Measurements from ENCODE around the gene LRRC66. TPM values are rescaled to one million over a fixed set of nuclear protein-coding genes. Genes with fewer than 3 reads are reported as not detected.
A peak's percentile ranks its signal among the peaks of the same experiment; 100 is the strongest.

LRRC66 gene
- total and polyA plus RNA-seq, 2 of the 13 experiments (the other 11 are each of a cell fraction or from before 2014, with no cell fraction given) = not detected

- no peak overlapping the region for H3K4me3 ChIP-seq (replicated peaks in 1 of 3; ENCODE audit: insufficient read depth in 1 of 3, low read depth in 2 of 3, low read length in 3 of 3)
- H3K9me3 ChIP-seq (ENCODE audit: low read length) = no peaks in the 10 kb centered on the region
- TF ChIP-seq TCF7 (IDR thresholded peaks at IDR 0.05; ENCODE audit: low read depth) = peak; percentile 32; the same call in 1 of the 2 replicates
- no peak for TF ChIP-seq SALL2 (CRISPR knock-in tag; IDR thresholded peaks at IDR 0.05)
- TF ChIP-seq PTBP1 (IDR thresholded peaks at IDR 0.05; ENCODE audit: low read depth, low read length, poor library complexity, severe bottlenecking) = no peak
- peak; percentile 68 for TF ChIP-seq ONECUT2 (CRISPR knock-in tag; IDR thresholded peaks at IDR 0.05)
- no peak for TF ChIP-seq HIVEP1 (CRISPR knock-in tag; IDR thresholded peaks at IDR 0.05)
- TF ChIP-seq NCOA1 (CRISPR knock-in tag; IDR thresholded peaks at IDR 0.05) = no peak
- TF ChIP-seq ZFP1 (CRISPR knock-in tag; IDR thresholded peaks at IDR 0.05) = no peak
- TF ChIP-seq HHEX (CRISPR knock-in tag; IDR thresholded peaks at IDR 0.05) = peak; percentile 65; the same call in 1 of the 2 replicates
- TF ChIP-seq ZNF761 (CRISPR knock-in tag; conservative IDR thresholded peaks at IDR 0.05) = no peak
- TF ChIP-seq, protein P1, sequence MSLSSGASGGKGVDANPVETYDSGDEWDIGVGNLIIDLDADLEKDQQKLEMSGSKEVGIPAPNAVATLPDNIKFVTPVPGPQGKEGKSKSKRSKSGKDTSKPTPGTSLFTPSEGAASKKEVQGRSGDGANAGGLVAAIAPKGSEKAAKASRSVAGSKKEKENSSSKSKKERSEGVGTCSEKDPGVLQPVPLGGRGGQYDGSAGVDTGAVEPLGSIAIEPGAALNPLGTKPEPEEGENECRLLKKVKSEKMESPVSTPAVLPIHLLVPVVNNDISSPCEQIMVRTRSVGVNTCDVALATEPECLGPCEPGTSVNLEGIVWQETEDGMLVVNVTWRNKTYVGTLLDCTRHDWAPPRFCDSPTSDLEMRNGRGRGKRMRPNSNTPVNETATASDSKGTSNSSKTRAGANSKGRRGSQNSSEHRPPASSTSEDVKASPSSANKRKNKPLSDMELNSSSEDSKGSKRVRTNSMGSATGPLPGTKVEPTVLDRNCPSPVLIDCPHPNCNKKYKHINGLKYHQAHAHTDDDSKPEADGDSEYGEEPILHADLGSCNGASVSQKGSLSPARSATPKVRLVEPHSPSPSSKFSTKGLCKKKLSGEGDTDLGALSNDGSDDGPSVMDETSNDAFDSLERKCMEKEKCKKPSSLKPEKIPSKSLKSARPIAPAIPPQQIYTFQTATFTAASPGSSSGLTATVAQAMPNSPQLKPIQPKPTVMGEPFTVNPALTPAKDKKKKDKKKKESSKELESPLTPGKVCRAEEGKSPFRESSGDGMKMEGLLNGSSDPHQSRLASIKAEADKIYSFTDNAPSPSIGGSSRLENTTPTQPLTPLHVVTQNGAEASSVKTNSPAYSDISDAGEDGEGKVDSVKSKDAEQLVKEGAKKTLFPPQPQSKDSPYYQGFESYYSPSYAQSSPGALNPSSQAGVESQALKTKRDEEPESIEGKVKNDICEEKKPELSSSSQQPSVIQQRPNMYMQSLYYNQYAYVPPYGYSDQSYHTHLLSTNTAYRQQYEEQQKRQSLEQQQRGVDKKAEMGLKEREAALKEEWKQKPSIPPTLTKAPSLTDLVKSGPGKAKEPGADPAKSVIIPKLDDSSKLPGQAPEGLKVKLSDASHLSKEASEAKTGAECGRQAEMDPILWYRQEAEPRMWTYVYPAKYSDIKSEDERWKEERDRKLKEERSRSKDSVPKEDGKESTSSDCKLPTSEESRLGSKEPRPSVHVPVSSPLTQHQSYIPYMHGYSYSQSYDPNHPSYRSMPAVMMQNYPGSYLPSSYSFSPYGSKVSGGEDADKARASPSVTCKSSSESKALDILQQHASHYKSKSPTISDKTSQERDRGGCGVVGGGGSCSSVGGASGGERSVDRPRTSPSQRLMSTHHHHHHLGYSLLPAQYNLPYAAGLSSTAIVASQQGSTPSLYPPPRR (CRISPR knock-in tag; IDR thresholded peaks at IDR 0.05; ENCODE audit: borderline replicate concordance) = 0 out of 2 replicates have a peak, but pooled peaks have one; percentile 13
- peak; percentile 11; the same call in 1 of the 2 replicates for TF ChIP-seq TBX3 (IDR thresholded peaks at IDR 0.05; ENCODE audit: borderline replicate concordance)
- no peaks in the 10 kb centered on the region for H4K20me1 ChIP-seq (ENCODE audit: insufficient read depth, low read length)
- no peak for DNase-seq (ENCODE audit: low spot score)
- ATAC-seq = no peak
- WGBS (ENCODE audit: low lambda C conversion rate) = 87% methylated on average over 2 of the region's 2 CpGs
- H3K27ac ChIP-seq (ENCODE audit: extremely low read length, insufficient read depth, low read length) = no peak overlapping the region
- H3K27me3 ChIP-seq (ENCODE audit: control insufficient read depth in 1 of 2, insufficient read depth in 2 of 2, low read length in 2 of 2) = no peaks in the 10 kb centered on the region; a peak in 1 of 5 replicates
- POLR2A ChIA-PET = no interaction called here
- H3K4me1 ChIP-seq (ENCODE audit: insufficient read depth, low read length) = peaks cover 30% of the 10 kb centered on the region
- CTCF ChIA-PET (ENCODE audit: low intra/inter-chr PET ratio, low total read pairs) = no interaction called here
- no TSS peak for BruUV-seq (replicated peaks)
- H3K9ac ChIP-seq (ENCODE audit: insufficient read depth, low read depth, low read length) = no peak overlapping the region
- no peaks in the 10 kb centered on the region for H3K36me3 ChIP-seq (replicated peaks in 1 of 2; ENCODE audit: control insufficient read depth in 1 of 2, insufficient read depth in 2 of 2, low read length in 2 of 2)
- no peak overlapping the region for H3K4me2 ChIP-seq (ENCODE audit: low read depth, low read length)
- no peak for FAIRE-seq
- H2AFZ ChIP-seq (ENCODE audit: low read length) = no peak overlapping the region
- in situ Hi-C loops (cut with HindIII; ENCODE audit: extremely low pct_ligation_motif_present, low pct_unique_long_range_greater_than_20kb) = no loop called here
- intact Hi-C loops (cut with micrococcal nuclease; ENCODE audit: unreplicated experiment) = no loop called here
- H3K79me2 ChIP-seq (ENCODE audit: insufficient read depth, low read length) = no peaks in the 10 kb centered on the region
Observed at GRCh38 chr4:52035190-52035589, 15.0 kb upstream of the LRRC66 start.

All from HepG2 (cell line).